GM21447 (cell line): ENCODE data around the gene TAF1.
"Not testable (repeated sequence)": the region's sequence is repeated elsewhere in the genome, so short reads cannot be mapped to it uniquely, and the experiment has no call there.

ENCODE experiments used
- ATAC-seq: cut with Tn5 transposase; IDR thresholded peaks from one replicate; pipeline ENCODE4 v1.9.1; 2021; ENCODE audit not compliant: unreplicated experiment

Gene TAF1

GRCh38 chrX:71495979-71496378, 129.8 kb downstream of the TAF1 start:
- ATAC-seq = not testable (repeated sequence)

- no peak for ATAC-seq
Observed at GRCh38 chrX:71496476-71496875, 130.3 kb downstream of the TAF1 start.

GRCh38 chrX:71502080-71502479, 135.9 kb downstream of the TAF1 start:
- not testable (repeated sequence) for ATAC-seq

GRCh38 chrX:71504346-71504745, 138.2 kb downstream of the TAF1 start:
- ATAC-seq = no peak

- no peak for ATAC-seq
Observed at GRCh38 chrX:71509289-71509688, 143.1 kb downstream of the TAF1 start.

- no peak for ATAC-seq
Observed at GRCh38 chrX:71510161-71510560, 144.0 kb downstream of the TAF1 start.

GRCh38 chrX:71513731-71514130, 147.6 kb downstream of the TAF1 start:
- not testable (repeated sequence) for ATAC-seq

GRCh38 chrX:71514367-71515037, 148.3 kb downstream of the TAF1 start:
- ATAC-seq = no peak

GRCh38 chrX:71515038-71515396, 148.9 kb downstream of the TAF1 start:
- no peak for ATAC-seq
